ENCODE measurements around the gene CENPU. TPM values are rescaled to one million over a fixed set of nuclear protein-coding genes. Genes with fewer than 3 reads are reported as not detected.

CENPU gene
- total and polyA plus RNA-seq, 10 of the 15 experiments (the other 5 are each of a cell fraction or from before 2014, with no cell fraction given) = 26.6 to 90.8 (median 53.8) TPM

DNA sequence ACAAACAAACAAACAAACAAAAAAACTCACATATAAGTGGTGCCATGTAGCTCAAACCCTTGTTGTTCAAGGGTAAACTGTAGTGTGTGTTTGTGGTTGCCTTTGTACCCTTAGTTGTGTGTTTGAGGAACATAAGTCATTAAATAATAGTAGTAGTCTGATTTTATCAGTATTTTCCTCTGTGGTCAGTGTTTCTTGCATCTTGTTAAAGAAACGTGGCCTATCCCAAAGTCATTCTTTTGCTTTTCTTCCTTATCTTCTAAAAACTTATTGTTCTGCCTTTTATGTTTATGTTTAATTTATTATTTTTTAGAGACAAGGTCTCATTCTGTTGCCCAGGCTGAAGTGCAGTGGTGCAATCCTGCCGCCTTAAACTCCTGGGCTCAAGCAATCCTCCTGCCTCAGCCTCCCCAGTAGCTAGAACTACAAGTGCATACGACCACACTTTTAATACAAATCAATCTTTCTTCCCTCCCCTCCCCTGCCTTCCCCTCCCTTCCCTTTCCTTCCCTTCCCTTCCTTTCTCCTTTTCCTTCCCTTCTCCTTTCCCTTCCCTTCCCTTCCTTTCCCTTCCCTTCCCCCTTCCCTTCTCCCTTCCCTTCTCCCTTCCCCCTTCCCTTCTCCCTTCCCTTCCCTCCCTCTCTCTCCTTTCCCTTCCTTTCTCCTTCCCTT, 57.9 kb downstream of the CENPU start:
- no TSS peak for BruUV-seq (replicated peaks)
- ChIA-PET CTCF (no interaction called here), RAD21 (ENCODE audit: unreplicated experiment) (no interaction called here), SMC1A (ENCODE audit: uncharacterized antibody, unreplicated experiment) (no interaction called here), POLR2A (interaction anchor here (0.6 kb wide), 1 partner anchor 410 kb away, joined by 3 read pairs; no protein-coding TSS in a partner anchor)
- DNase-seq (ENCODE audit: low read depth, low spot score) (no peak), ATAC-seq (no peak), FAIRE-seq (no peak)
- 96% methylated on average over 3 of the region's 3 CpGs for WGBS (ENCODE audit: insufficient coverage, insufficient replicate concordance, low lambda C conversion rate, missing lambda C conversion rate)
- Histone ChIP-seq H3K4me3 (no peak overlapping the region), H3K27ac (ENCODE audit: control insufficient read depth, insufficient read depth) (no peak overlapping the region), H3K4me2 (ENCODE audit: control insufficient read depth, insufficient read depth) (no peak overlapping the region), H4K20me1 (ENCODE audit: control insufficient read depth, insufficient read depth) (no peaks in the 10 kb centered on the region), H2AFZ (ENCODE audit: control insufficient read depth, low read depth, low read length) (no peak overlapping the region), H3K4me1 (ENCODE audit: control insufficient read depth, insufficient read depth, low read length) (no peaks in the 10 kb centered on the region), H3K9ac (ENCODE audit: control insufficient read depth, insufficient read depth, low read length) (no peak overlapping the region), H3K9me3 (replicated peaks; ENCODE audit: control insufficient read depth, insufficient read depth, low read length) (no peaks in the 10 kb centered on the region), H3K79me2 (ENCODE audit: control insufficient read depth, insufficient read depth, low read length) (no peaks in the 10 kb centered on the region), H3K27me3 (replicated peaks in 1 of 2; ENCODE audit: control insufficient read depth in 2 of 2, insufficient read depth in 2 of 2, low read length in 1 of 2) (no peaks in the 10 kb centered on the region), H3K36me3 (ENCODE audit: control insufficient read depth in 2 of 2, insufficient read depth in 2 of 2, low read length in 1 of 2) (peaks cover 0 to 10% of the 10 kb centered on the region in 2 experiments; a peak in 2 of 4 replicates)
- intact Hi-C loops (cut with micrococcal nuclease; ENCODE audit: unreplicated experiment) (no loop called here), in situ Hi-C loops (cut with MboI) (no loop called here)
- TF ChIP-seq MLLT1 (IDR thresholded peaks at IDR 0.05) (no peak), NFIC (IDR thresholded peaks at IDR 0.05; ENCODE audit: low read depth, low read length) (no peak), IKZF1 (conservative IDR thresholded peaks at IDR 0.05) (no peak), NRF1 (conservative IDR thresholded peaks at IDR 0.05; ENCODE audit: low read depth, low read length) (no peak), ZNF592 (IDR thresholded peaks at IDR 0.05) (no peak), CREM (IDR thresholded peaks at IDR 0.05; ENCODE audit: low read depth) (no peak), TBL1XR1 (IDR thresholded peaks at IDR 0.05; ENCODE audit: low read depth, low read length) (no peak), ZNF384 (IDR thresholded peaks at IDR 0.05; ENCODE audit: borderline replicate concordance, low read depth, low read length) (no peak), ZNF687 (IDR thresholded peaks at IDR 0.05) (no peak)
- TF ChIP-seq, protein P1, sequence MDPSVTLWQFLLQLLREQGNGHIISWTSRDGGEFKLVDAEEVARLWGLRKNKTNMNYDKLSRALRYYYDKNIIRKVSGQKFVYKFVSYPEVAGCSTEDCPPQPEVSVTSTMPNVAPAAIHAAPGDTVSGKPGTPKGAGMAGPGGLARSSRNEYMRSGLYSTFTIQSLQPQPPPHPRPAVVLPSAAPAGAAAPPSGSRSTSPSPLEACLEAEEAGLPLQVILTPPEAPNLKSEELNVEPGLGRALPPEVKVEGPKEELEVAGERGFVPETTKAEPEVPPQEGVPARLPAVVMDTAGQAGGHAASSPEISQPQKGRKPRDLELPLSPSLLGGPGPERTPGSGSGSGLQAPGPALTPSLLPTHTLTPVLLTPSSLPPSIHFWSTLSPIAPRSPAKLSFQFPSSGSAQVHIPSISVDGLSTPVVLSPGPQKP (IDR thresholded peaks at IDR 0.05; ENCODE audit: low read depth, low read length) = no peak
